RKO (cell line): ENCODE measurements around the gene DARS1.

Experiments
- DNase-seq: peaks from one replicate; pipeline ENCODE4 v3.0.0-alpha.2; 2016; ENCODE audit warnings: low spot score

Gene DARS1

GRCh38 chr2:135985018-135985825 is at the start of gene DARS1:
TSS of gene DARS1 (minus strand) at chr2:135985626. CDS start at chr2:135985468, 158 bp downstream.
- peak; percentile 92 for DNase-seq

- no peak for DNase-seq
These were observed 49.2 kb upstream of the DARS1 start for GRCh38 chr2:136034629-136035028.

GRCh38 chr2:136032817-136033535 is 47.5 kb upstream of the DARS1 start:
- no peak for DNase-seq

GRCh38 chr2:136032192-136032591 is 46.8 kb upstream of the DARS1 start:
- DNase-seq, result no peak

GRCh38 chr2:136031711-136032110 is 46.3 kb upstream of the DARS1 start:
- DNase-seq, result no peak

GRCh38 chr2:136030406-136030805 is 45.0 kb upstream of the DARS1 start:
- no peak for DNase-seq

GRCh38 chr2:136029149-136029548 is 43.7 kb upstream of the DARS1 start:
- no peak for DNase-seq

- DNase-seq, result no peak
These were observed 42.6 kb upstream of the DARS1 start for GRCh38 chr2:136028001-136028400.

GRCh38 chr2:136027112-136027511 is 41.7 kb upstream of the DARS1 start:
- DNase-seq, result no peak

- no peak for DNase-seq
These were observed 39.9 kb upstream of the DARS1 start for GRCh38 chr2:136025057-136025973.

GRCh38 chr2:136024616-136025015 is 39.2 kb upstream of the DARS1 start:
- DNase-seq, result no peak

- DNase-seq, result no peak
These were observed 38.8 kb upstream of the DARS1 start for GRCh38 chr2:136024185-136024584.

- no peak for DNase-seq
These were observed 38.0 kb upstream of the DARS1 start for GRCh38 chr2:136023416-136023815.

- no peak for DNase-seq
These were observed 37.1 kb upstream of the DARS1 start for GRCh38 chr2:136022396-136023146.

- DNase-seq, result no peak
These were observed 36.5 kb upstream of the DARS1 start for GRCh38 chr2:136021976-136022375.

GRCh38 chr2:136021406-136021805 is 36.0 kb upstream of the DARS1 start:
- DNase-seq, result no peak

- DNase-seq, result no peak
These were observed 35.4 kb upstream of the DARS1 start for GRCh38 chr2:136020831-136021230.

GRCh38 chr2:136019825-136020224 is 34.4 kb upstream of the DARS1 start:
- DNase-seq, result no peak

GRCh38 chr2:136019306-136019705 is 33.9 kb upstream of the DARS1 start:
- DNase-seq, result no peak

GRCh38 chr2:136017786-136018185 is 32.4 kb upstream of the DARS1 start:
- no peak for DNase-seq

- DNase-seq, result no peak
These were observed 31.4 kb upstream of the DARS1 start for GRCh38 chr2:136016836-136017235.

GRCh38 chr2:136016427-136016826 is 31.0 kb upstream of the DARS1 start:
- no peak for DNase-seq
